Smooth muscle cell (in vitro differentiated cells): Measurements from ENCODE around the gene POP4. TPM values are rescaled to one million over a fixed set of nuclear protein-coding genes. Genes with fewer than 3 reads are reported as not detected.

Experiments
- DNase-seq: peaks from one replicate; lab custom pipeline; 2025; ENCODE audit not compliant: unreplicated experiment; lab: John Stamatoyannopoulos, UW
- H2AFZ ChIP-seq: fragments of 200-600 bp; sonication (generic); 2 replicates; pipeline ENCODE4 v1.6.0; 2016; ENCODE audit warnings: antibody characterized with exemption, low read depth, mild to moderate bottlenecking
- H3F3A ChIP-seq: fragments of 200-600 bp; sonication (generic); 2 replicates; pipeline ENCODE4 v1.6.0; 2017; ENCODE audit warnings: antibody characterized with exemption, low read depth
- H3K27ac ChIP-seq: fragments of 200-600 bp; sonication (generic); 2 replicates; pipeline ENCODE4 v1.5.1; 2016; ENCODE audit warnings: low read depth, mild to moderate bottlenecking
- H3K27me3 ChIP-seq: fragments of 200-600 bp; sonication (generic); 2 replicates; pipeline ENCODE4 v1.6.1; 2016; ENCODE audit warnings: low read depth, mild to moderate bottlenecking
- H3K36me3 ChIP-seq: fragments of 200-600 bp; sonication (generic); 2 replicates; pipeline ENCODE4 v1.5.1; 2016; ENCODE audit warnings: low read depth
- H3K4me1 ChIP-seq: fragments of 200-600 bp; sonication (generic); 2 replicates; pipeline ENCODE4 v1.5.1; 2016; ENCODE audit warnings: low read depth
- H3K4me2 ChIP-seq: fragments of 200-600 bp; sonication (generic); 2 replicates; pipeline ENCODE4 v1.6.0; 2016; ENCODE audit warnings: mild to moderate bottlenecking
- H3K4me3 ChIP-seq: fragments of 200-600 bp; sonication (generic); 2 replicates; pipeline ENCODE4 v1.5.1; 2016; ENCODE audit warnings: mild to moderate bottlenecking
- H3K79me2 ChIP-seq: fragments of 200-600 bp; sonication (generic); 2 replicates; pipeline ENCODE4 v1.6.0; 2016; ENCODE audit warnings: low read depth, mild to moderate bottlenecking
- H3K9ac ChIP-seq: fragments of 200-600 bp; sonication (generic); 2 replicates; pipeline ENCODE4 v1.6.0; 2016; ENCODE audit warnings: low read depth
- H3K9me3 ChIP-seq: fragments of 200-600 bp; sonication (generic); replicated peaks from 2 replicates; pipeline ENCODE4 v1.5.1; 2016; ENCODE audit warnings: low read depth
- H4K20me1 ChIP-seq: fragments of 200-600 bp; sonication (generic); 2 replicates; pipeline ENCODE4 v1.6.0; 2016; ENCODE audit warnings: low read depth
- CTCF ChIP-seq: fragments of 200-600 bp; sonication (generic); IDR thresholded peaks from 2 replicates; pipeline ENCODE4 v1.5.1; 2017; ENCODE audit warnings: borderline replicate concordance, mild to moderate bottlenecking, antibody characterized with exemption; ENCODE audit not compliant: insufficient read depth, poor library complexity, severe bottlenecking
- WGBS: methylation state at CpG from one replicate; pipeline ENCODE4 v1.1.7; 2016; ENCODE audit warnings: low lambda C conversion rate; 5-methylcytosine and 5-hydroxymethylcytosine counted together
- polyA plus RNA-seq: library from polyadenylated mRNA; unstranded; fragments of >200 nt; fragmentation: Nextera tagmentation; extraction: Ambion mirVana; gene quantifications from 2 replicates; pipeline ENCODE4 v1.2.1, GENCODE V29; 2016
- total RNA-seq: library from RNA; depleted of rRNA; stranded (reverse); fragments of >200 nt; gene quantifications from 2 replicates; pipeline ENCODE4 v1.2.3, GENCODE V29; 2014

POP4 gene
- total and polyA plus RNA-seq, 2 experiments from 2014 or later, result 54.4 to 94.9 TPM

- H3K4me3 ChIP-seq, result no peak overlapping the region
- no peaks in the 10 kb centered on the region for H4K20me1 ChIP-seq
- H3F3A ChIP-seq, result peaks cover 13% of the 10 kb centered on the region
- peaks cover 14% of the 10 kb centered on the region for H3K27me3 ChIP-seq
- peak overlapping the region; percentile 77 for H3K4me2 ChIP-seq
- no peaks in the 10 kb centered on the region for H3K79me2 ChIP-seq
- peak overlapping the region; percentile 85 for H3K9ac ChIP-seq
- no peak for DNase-seq
- no peaks in the 10 kb centered on the region for H3K9me3 ChIP-seq
- H3K4me1 ChIP-seq, result peaks cover 8% of the 10 kb centered on the region
- WGBS, result 84% methylated on average over 3 of the region's 3 CpGs
- H2AFZ ChIP-seq, result peak overlapping the region; percentile 68
- TF ChIP-seq CTCF, result no peak
- no peaks in the 10 kb centered on the region for H3K36me3 ChIP-seq
- peak overlapping the region; percentile 99 for H3K27ac ChIP-seq
Measured at GRCh38 chr19:29587059-29587458, 19.0 kb upstream of the POP4 start.

GRCh38 chr19:29587518-29587986, 18.5 kb upstream of the POP4 start:
- peak overlapping the region; percentile 85 for H3K9ac ChIP-seq
- TF ChIP-seq CTCF, result no peak
- WGBS, result 35% methylated on average over 2 of the region's 2 CpGs
- no peaks in the 10 kb centered on the region for H4K20me1 ChIP-seq
- H2AFZ ChIP-seq, result no peak overlapping the region
- H3K4me2 ChIP-seq, result peak overlapping the region; percentile 77
- H3K9me3 ChIP-seq, result no peaks in the 10 kb centered on the region
- H3K27ac ChIP-seq, result peak overlapping the region; percentile 99
- H3F3A ChIP-seq, result peaks cover 13% of the 10 kb centered on the region
- H3K4me3 ChIP-seq, result no peak overlapping the region
- no peak for DNase-seq
- H3K36me3 ChIP-seq, result no peaks in the 10 kb centered on the region
- no peaks in the 10 kb centered on the region for H3K79me2 ChIP-seq
- peaks cover 18% of the 10 kb centered on the region for H3K27me3 ChIP-seq
- peaks cover 8% of the 10 kb centered on the region for H3K4me1 ChIP-seq

GRCh38 chr19:29588095-29588494, 18.0 kb upstream of the POP4 start:
- Histone ChIP-seq H3K27me3 (peaks cover 23% of the 10 kb centered on the region), H3K9me3 (no peaks in the 10 kb centered on the region), H3K36me3 (no peaks in the 10 kb centered on the region), H3K9ac (no peak overlapping the region), H3F3A (peaks cover 13% of the 10 kb centered on the region), H3K79me2 (no peaks in the 10 kb centered on the region), H4K20me1 (no peaks in the 10 kb centered on the region), H3K27ac (no peak overlapping the region), H3K4me1 (peaks cover 8% of the 10 kb centered on the region), H3K4me2 (no peak overlapping the region), H3K4me3 (no peak overlapping the region), H2AFZ (no peak overlapping the region)
- WGBS, result 92% methylated on average over 2 of the region's 2 CpGs
- DNase-seq, result no peak
- no peak for TF ChIP-seq CTCF

GRCh38 chr19:29590278-29590677, 15.8 kb upstream of the POP4 start:
- no peak for DNase-seq
- Histone ChIP-seq H3K79me2 (no peaks in the 10 kb centered on the region), H2AFZ (no peak overlapping the region), H3K27ac (no peak overlapping the region), H3K27me3 (peaks cover 23% of the 10 kb centered on the region), H3K9me3 (no peaks in the 10 kb centered on the region), H4K20me1 (no peaks in the 10 kb centered on the region), H3K9ac (no peak overlapping the region), H3K4me2 (no peak overlapping the region), H3K36me3 (no peaks in the 10 kb centered on the region), H3K4me3 (no peak overlapping the region), H3K4me1 (peaks cover 8% of the 10 kb centered on the region), H3F3A (peaks cover 13% of the 10 kb centered on the region)
- TF ChIP-seq CTCF, result no peak
- 60% methylated on average over 5 of the region's 5 CpGs for WGBS
